HG02852 (cell line): ENCODE data around the gene PDE1A.
"Not testable (repeated sequence)": the region's sequence is repeated elsewhere in the genome, so short reads cannot be mapped to it uniquely, and the experiment has no call there.

Experiments
- ATAC-seq: cut with Tn5 transposase; IDR thresholded peaks from one replicate; pipeline ENCODE4 v1.9.1; 2021; ENCODE audit warnings: mild to moderate bottlenecking, moderate library complexity; ENCODE audit not compliant: unreplicated experiment

PDE1A gene

DNA sequence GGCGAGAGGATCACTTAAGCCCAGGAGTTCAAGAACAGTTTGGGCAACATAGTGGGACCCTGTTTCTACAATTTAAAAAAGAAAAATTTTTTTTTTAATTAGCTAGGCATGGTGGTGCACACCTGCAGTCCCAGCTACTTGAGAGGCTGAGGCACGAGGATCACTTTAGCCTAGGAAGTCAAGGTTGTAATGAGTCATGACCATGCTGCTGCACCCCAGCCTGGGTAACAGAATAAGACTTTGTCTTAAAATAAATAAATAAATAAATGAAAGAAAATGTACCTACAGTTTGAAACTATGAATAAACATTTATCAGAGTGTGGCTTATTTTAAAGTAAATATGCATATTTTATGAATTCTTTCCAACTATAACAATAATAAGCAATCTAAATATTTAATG is 16.7 kb downstream of the PDE1A start:
- no peak for ATAC-seq

DNA sequence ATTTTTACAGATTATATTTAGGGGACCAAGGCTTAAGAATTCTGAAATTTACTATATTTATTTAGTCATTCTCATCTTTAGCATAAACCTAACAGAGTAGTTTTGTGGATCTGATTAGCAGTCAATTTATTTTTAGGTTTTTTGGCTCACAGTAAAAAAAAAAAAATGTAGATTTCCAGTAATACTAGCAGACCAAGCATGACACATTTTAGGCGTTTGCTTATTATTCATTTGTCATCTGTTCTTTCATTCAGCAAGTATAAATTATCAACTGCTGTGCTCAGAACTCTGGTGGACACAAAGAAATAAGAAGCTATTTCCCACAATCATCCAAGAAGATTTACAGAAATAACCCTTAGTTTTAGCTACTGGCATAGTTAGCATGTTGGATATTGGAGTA is 20.6 kb downstream of the PDE1A start:
- ATAC-seq, result no peak

DNA sequence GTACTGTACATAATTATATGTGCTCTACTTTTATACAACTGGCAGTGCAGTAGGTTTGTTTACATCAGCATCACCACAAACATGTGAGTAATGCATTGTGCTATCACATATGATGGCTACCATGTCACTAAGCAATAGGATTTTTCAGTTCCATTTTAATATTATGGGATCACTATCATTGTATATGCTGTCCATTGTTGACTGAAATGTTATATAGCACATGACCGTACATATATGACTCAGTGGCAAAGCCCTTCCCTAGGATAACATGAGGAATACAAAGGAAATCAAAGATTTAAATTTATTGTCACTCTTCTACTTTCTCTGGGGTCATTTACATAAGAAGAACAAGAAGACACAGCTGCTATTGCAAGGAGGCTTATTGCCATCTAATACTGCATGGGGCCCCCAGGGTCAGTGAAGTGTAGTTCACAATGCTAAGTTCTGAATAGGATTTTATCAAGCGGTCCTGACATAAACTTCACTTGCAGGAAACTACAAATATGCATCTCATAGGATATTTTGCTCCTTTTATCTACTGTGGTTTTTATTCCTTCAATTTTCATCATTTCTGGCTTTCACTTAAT is 21.8 kb downstream of the PDE1A start:
- ATAC-seq, result no peak

DNA sequence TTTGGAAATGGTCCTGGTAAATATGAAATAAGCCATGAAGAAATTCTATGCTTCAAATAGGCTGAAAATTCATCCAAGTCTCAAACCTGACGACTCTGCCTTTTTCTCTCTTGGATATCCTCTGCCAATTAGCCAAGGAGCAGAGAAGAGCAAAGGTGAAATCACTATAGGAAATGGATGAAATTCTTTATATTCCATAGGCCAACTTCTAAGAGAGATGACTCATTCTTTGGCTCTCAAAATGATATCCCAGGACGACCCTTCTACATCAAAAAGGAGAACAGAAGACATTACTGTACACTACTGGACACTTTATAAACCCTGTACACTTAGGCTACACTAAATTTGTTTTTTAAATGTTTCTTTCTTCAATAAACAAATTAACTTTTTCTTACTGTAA is 22.7 kb downstream of the PDE1A start:
- ATAC-seq, result no peak

DNA sequence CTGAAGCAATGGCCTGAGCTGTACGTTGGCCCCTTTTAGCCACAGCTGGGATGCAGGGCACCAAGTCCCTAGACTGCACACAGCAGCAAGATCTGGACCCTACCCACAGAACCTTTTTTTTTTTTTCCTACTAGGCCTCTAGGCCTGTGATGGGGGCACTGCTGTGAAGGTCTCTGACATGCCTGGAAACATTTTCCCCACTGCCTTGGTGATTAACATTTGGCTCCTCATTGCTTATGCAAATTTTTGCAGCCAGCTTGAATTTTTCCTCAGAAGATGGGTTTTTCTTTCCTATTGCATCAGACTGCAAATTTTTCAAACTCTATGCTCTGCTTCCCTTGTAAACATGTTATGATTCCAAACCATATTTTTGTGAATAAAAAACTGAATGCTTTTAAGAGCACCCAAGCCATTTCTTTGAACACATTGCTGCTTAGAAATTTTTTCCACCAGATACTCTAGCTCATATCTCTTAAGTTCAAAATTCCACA is 33.5 kb downstream of the PDE1A start:
- no peak for ATAC-seq

DNA sequence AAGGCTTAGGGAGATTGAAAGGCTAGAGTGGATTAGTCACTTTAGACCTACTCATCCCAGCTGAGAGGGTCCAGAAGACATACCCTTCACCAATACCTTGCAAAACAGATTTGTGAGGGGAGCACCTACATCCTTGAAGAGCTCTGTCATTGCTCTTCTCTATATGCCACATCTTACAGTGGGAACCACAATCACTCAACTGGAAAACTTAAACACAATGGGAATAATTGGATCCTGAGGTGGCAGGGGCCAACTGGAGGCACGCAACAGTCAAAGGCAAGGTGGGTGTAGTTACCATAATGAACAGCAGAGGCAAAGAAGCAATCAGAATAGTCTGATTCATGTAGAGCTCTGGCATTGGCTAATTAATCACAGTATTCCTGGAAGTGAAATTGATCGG is 35.4 kb downstream of the PDE1A start:
- no peak for ATAC-seq

DNA sequence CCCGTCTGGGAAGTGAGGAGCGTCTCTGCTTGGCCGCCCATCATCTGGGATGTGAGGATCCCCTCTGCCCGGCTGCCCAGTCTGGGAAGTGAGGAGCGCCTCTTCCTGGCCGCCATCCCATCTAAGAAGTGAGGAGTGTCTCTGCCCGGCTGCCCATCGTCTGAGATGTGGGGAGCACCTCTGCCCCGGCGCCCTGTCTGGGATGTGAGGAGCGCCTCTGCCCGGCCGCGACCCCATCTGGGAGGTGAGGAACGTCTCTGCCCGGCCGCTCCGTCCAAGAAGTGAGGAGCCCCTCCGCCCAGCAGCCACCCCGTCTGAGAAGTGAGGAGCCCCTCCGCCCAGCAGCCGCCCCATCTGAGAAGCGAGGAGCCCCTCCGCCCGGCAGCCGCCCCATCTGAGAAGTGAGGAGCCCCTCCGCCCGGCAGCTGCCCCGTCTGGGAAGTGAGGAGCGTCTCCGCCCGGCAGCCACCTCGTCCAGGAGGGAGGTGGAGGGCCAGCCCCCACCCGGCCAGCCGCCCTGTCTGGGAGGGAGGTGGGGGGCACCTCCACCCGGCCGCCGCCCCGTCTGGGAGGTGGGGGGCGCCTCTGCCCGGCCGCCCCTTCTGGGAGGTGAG is 40.5 kb downstream of the PDE1A start:
- ATAC-seq, result not testable (repeated sequence)

DNA sequence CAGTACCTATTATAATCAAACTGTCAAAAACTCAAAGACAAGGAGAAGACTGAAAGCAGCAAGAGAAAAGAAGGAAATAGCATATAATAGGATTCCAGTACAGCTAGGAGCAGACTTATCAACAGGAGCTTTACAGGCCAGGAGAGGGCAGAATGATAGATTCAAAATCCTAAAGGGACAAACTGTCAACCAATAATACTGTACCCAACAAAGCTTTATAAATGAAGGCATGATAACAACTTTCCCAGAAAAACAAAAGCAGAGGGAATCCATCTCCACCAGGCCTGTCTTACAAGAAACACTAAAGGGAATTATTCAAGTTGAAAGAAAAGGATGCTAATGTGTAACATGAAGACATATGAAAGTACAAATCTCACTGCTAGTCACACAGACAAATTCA is 42.0 kb downstream of the PDE1A start:
- ATAC-seq, result no peak

DNA sequence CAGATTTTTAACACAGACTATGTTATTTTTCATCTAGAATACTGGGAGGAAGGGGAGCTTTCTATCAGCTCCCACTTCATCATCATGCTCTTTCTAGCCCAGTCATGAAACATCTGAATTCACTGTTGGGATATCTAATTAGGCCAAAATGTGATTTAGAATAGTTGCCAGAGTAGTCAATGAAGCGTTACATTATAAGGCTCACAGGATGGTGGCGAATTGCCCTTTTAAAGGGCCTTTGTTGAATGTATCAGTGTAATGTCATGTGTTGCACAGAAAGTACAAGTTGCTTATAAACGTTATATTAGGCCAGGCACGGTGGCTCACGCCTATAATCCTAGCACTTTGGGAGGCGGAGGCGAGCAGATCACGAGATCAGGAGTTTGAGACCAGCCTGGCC is 45.6 kb downstream of the PDE1A start:
- ATAC-seq, result no peak

DNA sequence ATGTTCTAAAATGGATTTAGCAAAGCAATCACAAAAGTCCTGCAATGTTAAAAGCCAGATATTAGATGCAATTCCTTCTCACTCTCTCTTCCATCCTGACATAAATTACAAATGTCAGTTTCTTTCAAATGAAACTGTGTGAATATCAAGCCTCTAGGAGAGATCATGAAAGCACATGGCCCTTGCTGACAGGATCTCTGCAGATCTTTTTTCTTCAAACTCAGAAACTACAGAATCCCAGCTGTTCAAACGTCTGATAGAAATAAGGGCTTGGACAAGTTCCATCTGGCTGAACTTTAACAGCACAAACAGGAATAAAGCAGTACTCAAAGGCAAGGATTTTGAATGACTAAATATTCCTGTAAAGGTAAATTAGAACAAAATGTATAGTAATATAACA is 47.6 kb downstream of the PDE1A start:
- no peak for ATAC-seq

DNA sequence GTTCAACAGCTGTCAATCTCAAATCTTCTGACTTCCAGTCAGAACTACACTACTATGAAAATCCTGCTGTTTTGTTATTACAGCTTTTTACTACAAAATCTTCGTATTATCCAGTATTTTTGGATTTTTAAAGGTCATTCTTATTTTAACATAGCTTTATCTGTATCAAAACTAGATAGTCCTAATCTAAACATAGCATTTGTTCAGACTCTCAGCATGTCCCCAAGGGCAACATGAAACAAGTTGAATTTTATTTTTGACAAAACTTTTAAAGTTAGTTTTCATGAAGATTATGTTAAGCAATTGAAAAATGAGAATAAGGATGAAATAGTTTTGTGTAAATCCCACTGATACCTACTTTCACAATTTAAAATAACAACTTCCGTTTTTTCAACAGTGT is 48.1 kb downstream of the PDE1A start:
- ATAC-seq, result no peak

DNA sequence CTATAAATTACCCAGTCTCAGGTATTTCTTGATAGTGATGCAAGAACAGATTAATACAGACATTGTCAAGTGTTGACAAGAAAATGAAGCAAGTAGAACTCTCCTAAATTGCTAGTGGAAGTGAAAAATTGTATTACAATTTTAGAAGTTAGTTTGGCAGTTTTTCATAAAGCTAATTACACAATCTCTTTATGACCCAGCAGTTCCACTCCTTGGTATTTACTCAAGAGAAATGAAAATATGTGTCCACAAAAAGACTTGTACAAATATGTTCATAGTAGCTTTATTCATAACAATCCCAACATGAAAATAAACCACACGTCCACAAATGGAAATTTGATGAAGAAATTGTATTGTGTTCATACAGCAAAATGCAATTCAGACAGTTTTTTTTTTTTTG is 49.4 kb downstream of the PDE1A start:
- no peak for ATAC-seq

DNA sequence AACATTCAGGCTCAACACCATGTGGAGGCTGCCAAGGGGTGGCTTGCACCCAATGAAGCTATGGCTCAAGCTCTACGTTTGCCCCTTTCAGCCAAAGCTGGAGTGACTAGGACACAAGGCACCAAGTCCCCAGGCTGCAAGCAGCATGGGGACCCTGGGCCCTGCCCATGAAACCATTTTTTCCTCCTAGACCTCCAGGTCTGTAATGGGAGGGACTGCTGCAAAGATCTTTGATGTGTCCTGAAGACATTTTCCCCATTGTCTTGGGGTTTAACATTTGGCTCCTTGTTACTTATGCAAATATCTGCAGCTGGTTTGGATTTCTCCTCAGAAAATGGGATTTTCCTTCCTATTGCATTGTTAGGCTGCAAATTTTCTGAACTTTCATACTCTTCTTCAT is 51.0 kb downstream of the PDE1A start:
- ATAC-seq, result no peak

DNA sequence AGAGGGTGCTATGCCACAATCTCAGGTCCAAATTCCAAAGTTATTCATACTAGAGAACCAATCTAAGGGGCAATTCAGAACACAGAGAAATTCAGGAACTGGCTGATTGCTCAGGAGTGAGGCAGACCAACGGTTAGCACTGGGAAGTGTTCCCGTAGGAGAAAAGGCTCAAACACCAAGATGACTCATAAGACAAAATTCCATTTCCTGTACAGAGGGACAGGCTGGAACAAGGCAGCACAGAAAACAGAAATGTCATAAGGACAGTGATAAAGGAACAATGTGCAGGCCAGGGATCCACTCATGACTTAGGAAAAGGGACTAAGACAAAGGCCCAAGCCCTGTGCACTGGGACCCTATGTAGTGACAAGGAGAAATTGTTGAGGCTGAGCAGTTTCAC is 54.2 kb downstream of the PDE1A start:
- no peak for ATAC-seq

DNA sequence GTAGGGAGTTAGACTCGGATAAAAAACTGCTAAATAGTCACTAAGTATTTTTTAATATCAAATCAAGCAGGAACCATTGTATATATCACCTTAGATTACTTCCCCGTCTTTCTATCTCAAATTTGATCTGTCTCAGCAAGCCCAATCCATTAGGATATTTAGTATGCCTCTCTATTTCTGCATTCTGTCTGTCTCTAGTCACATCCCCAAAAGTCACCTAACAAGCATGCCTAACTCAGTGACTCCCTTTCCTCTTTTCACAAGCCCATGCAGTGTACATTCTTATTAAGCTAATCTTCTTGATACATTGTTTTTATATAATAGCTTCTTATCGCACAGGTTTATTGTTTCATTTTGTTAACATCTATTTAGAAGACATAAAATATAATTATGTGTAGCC is 57.8 kb downstream of the PDE1A start:
- ATAC-seq, result no peak

DNA sequence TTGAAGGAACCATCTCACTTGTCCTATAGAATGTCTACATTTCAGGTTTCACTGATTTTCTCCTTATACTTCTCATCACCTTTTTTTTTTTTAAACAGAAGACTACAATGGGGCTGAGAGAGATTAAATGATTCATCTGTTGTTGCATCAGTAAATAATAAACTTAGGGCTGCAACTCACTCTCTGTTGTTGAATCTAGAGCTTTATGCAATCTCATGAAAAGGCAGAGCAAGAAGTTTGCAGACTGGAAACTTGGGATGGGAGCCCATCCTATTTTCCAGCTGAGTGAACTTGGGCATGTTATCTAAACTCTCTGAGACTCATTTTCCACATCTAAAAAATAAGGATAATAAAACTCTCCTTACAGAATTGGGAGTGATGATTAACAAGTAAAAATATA is 58.4 kb downstream of the PDE1A start:
- no peak for ATAC-seq

DNA sequence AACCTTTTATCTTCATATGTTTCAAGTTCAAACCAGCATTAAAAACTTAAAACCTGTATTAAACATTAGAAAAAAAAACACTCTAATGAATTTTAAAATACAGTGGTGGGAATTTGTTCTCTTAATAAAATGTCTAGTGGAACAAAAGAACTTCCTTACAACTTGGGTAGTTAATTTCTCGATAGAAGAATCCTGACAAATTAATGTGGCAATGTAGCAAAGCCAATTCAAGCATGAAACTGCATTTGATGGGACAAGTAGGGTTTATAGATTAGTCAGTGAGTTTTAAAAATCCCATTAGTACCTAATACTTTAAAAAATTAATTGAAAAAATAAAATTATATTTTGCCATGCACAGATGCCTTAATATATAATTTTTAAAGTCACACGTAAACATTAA is 59.4 kb downstream of the PDE1A start:
- no peak for ATAC-seq

DNA sequence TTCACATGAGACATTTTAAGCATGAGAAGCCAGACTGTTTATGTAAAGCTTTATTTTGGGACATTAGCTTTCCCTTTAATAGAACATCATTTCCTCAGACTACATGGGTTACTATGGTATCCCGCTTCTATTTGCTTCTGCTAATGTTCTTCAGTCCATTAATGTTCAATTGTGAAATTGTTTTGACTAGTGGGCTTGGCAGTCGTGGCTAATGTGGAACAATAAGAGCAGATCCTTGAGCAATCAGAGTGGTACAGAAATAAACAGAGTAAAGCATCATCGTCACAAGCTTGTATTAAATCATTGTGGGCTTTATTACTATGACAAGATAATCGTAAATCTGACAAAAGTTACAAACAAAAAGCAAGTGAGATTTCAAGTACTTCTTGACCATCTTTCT is 60.2 kb downstream of the PDE1A start:
- no peak for ATAC-seq

DNA sequence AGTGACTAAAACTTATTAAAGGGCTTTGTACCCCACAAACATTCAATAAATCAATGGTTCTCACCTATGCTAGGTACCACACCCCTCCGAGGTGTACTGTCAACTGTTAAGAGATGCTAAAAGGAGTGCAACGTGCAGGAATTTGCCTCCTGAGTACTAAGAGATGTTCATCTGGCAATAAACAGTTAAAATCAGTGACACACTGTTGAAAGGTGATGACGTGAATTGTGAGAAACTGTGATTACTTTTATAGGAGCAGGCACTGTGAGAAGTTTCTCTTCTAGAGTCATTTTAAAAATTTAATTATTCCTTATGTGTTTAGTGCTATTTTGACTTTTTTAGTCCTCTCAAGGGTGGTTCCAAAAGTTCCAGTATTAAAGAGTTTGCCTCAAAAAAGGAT is 61.0 kb downstream of the PDE1A start:
- ATAC-seq, result no peak

DNA sequence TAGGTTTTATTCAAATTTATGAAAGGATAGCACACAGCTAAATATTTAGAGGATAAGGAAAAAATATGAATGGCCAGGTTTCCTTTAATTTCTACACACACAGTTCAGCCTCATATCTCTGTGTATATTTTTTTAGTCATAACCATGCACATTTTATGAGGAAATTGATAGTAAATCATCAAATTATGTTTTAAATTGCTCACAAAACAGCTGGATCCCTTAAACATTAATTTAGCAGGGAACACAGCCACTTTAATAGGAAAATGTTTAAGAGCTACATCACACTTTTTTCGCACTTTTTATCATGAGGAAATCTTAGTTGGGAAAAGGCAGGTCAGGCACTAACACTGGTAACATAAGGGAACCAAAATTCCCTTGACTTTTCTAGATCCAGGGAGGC is 65.4 kb downstream of the PDE1A start:
- no peak for ATAC-seq

DNA sequence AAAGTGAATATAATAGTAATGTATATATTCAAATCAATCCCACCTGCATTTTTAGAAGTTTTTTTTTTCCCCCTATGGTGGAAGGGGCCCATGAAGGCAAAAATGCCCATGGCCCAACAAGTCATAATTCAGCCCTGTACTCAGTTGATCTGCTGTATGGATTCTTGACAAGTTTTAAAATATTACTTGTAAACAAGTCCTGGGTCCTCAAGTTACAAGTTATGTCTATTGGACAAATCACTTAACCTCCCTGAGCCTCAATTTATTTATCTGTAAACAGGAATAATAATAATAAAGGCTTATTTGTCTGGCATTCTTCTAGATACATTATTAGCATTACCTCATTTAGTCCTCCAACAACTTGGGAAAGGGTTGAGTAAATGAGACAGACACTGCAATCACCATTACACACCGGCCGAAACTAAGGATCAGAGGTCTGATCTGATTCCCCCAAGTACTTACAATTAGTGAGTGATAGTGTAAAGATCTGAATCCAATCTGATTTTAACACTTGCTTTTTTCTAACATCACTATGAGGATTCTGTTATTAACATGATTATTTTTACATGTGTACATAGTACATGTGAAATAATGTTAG is 66.1 kb downstream of the PDE1A start:
- ATAC-seq, result no peak

DNA sequence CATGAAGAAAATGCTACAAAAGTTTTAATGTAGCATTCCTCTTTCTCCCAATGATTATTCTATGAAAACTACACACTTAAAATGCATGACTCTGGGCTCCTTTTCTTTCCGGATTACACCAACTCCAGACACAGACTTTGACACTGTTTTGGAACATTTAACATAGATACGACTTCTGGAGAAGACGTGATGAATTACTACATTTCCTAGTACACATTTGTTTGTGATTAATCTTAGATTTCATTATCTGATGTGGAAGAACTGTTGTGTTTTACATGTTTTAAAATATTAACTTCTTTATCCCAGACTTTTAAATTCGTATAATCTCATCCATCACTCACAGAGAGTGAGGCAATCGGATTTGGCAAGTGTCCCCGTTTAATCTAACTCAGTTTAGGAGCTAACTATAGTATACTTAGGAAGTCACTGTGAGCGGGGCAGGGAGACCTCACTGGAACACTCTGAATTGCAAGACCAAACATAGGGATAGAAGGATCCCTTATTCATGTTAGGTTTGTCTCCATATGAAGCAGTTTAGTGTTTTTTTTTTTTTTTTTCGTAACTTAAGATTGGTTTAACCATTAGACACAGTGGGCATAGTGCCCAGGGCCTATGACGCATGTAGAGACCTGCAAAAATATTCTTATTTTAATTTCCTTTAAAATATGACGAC is 66.7 kb downstream of the PDE1A start:
- no peak for ATAC-seq
